Prostate gland (tissue), 2 donors: ENCODE data around the gene CBY1.

ENCODE experiments used
- CTCF ChIP-seq, 4 experiments: fragments of 200-600 bp in 2 of 4; fragments of 450-650 bp in 2 of 4; sonication (generic) in 2 of 4; IDR thresholded peaks; 1 replicate in 3 of 4; 2 replicates in 1 of 4; pipeline ENCODE4 v1.5.1; 2016 to 2019; ENCODE audit warnings: antibody characterized with exemption in 4 of 4, mild to moderate bottlenecking in 2 of 4, moderate library complexity in 2 of 4
- POLR2A ChIP-seq: fragments of 450-650 bp; IDR thresholded peaks from one replicate; pipeline ENCODE4 v1.6.1; 2016; ENCODE audit warnings: antibody characterized with exemption, mild to moderate bottlenecking
- POLR2AphosphoS5 ChIP-seq: sonication (generic); formaldehyde crosslinking; IDR thresholded peaks from one replicate; pipeline ENCODE4 v1.6.1; 2017; ENCODE audit warnings: antibody characterized with exemption

GRCh38 chr22:38613588-38613987 is 42.9 kb upstream of the CBY1 start:
- TF ChIP-seq CTCF (IDR thresholded peaks at IDR 0.05) (no peak), POLR2A (no peak), POLR2AphosphoS5 (no peak)
